ENCODE data around the gene GRN. TPM values are rescaled to one million over a fixed set of nuclear protein-coding genes. Genes with fewer than 3 reads are reported as not detected.

GRN gene
- total RNA-seq, 1 donor from 2014 or later: 521 TPM

DNA sequence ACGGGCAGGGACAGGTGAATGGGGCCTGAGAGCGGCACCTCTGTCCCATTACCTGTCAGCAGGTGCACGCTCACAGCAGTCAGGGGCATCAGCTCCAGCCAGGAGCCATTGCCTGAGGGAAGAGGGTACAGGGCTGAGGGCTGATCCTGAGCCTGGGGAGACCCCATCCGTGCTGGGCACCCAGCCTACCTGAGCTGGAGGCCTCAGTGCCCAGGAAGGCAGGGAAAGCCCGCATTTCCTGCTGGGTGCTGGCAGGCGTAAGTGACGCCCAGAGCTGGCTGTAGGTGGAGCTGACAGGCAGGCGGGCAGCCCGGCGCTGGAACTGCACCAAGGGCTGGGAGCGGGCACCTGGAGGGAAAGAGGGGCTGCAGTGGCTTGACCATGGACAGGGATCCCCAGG is 11.1 kb downstream of the GRN start:
- Histone ChIP-seq H3K27me3 (ENCODE audit: control insufficient read depth, insufficient read depth, low read length) (peaks cover 2% of the 10 kb centered on the region), H3K4me3 (ENCODE audit: low read depth, low read length) (no peak overlapping the region), H3K36me3 (ENCODE audit: control insufficient read depth, insufficient read depth, low read length) (peaks cover 2% of the 10 kb centered on the region)
- TF ChIP-seq, protein P1, sequence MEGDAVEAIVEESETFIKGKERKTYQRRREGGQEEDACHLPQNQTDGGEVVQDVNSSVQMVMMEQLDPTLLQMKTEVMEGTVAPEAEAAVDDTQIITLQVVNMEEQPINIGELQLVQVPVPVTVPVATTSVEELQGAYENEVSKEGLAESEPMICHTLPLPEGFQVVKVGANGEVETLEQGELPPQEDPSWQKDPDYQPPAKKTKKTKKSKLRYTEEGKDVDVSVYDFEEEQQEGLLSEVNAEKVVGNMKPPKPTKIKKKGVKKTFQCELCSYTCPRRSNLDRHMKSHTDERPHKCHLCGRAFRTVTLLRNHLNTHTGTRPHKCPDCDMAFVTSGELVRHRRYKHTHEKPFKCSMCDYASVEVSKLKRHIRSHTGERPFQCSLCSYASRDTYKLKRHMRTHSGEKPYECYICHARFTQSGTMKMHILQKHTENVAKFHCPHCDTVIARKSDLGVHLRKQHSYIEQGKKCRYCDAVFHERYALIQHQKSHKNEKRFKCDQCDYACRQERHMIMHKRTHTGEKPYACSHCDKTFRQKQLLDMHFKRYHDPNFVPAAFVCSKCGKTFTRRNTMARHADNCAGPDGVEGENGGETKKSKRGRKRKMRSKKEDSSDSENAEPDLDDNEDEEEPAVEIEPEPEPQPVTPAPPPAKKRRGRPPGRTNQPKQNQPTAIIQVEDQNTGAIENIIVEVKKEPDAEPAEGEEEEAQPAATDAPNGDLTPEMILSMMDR (IDR thresholded peaks at IDR 0.05; ENCODE audit: insufficient read depth, low read length, poor library complexity, severe bottlenecking): no peak
- DNase-seq (ENCODE audit: low read depth): no peak

DNA sequence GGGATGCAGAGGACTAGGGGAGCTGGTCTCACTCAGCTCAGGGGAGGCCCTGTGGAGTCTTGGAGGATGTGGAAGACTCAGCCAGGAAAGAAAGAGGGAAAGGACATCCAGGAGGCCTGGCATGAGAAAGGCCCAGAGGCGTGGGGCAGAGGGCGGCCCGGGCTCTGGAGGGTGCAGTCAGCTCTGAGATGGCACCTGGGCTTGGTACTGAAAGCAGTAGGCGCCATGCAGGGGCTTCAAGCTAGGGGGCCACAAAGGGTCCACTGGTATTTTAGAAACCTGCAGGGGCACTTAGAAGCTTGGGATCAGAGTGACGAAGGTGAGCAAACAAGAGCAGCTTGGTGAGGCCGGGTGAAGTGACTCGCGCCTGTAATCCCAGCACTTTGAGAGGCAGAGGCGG is 13.0 kb downstream of the GRN start:
- TF ChIP-seq, protein P1 (IDR thresholded peaks at IDR 0.05; ENCODE audit: insufficient read depth, low read length, poor library complexity, severe bottlenecking): no peak
- no peak for DNase-seq (ENCODE audit: low read depth)

DNA sequence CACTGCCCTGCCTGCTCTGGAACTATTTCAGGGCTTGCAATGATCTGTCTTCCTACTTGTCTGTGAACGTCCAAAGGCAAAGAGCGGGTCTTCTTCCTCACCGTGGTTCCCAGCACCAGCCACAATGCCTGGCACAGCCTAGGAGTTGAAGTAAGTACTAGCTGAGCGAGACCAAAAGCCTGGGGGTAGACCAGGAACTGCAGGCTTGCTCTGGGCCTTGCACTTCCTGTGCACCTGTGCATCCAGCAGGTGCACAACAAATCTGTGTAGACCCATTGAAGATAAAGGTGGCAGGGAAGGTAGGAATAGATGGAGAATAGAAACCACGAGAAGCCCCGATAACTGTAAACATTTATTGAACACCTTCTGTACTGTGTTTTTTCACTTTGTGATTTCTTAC is 13.9 kb downstream of the GRN start:
- Histone ChIP-seq H3K36me3 (ENCODE audit: control insufficient read depth, insufficient read depth, low read length) (no peaks in the 10 kb centered on the region), H3K27me3 (ENCODE audit: control insufficient read depth, insufficient read depth, low read length) (peaks cover 2% of the 10 kb centered on the region), H3K4me3 (ENCODE audit: low read depth, low read length) (no peak overlapping the region)
- TF ChIP-seq, protein P1 (IDR thresholded peaks at IDR 0.05; ENCODE audit: insufficient read depth, low read length, poor library complexity, severe bottlenecking): no peak
- DNase-seq (ENCODE audit: low read depth): no peak

More for the DNA sequence above, 13.0 kb downstream of the GRN start:
- peaks cover 2% of the 10 kb centered on the region for H3K27me3 ChIP-seq (ENCODE audit: control insufficient read depth, insufficient read depth, low read length)
- H3K4me3 ChIP-seq (ENCODE audit: low read depth, low read length): no peak overlapping the region
- no peaks in the 10 kb centered on the region for H3K36me3 ChIP-seq (ENCODE audit: control insufficient read depth, insufficient read depth, low read length)

DNA sequence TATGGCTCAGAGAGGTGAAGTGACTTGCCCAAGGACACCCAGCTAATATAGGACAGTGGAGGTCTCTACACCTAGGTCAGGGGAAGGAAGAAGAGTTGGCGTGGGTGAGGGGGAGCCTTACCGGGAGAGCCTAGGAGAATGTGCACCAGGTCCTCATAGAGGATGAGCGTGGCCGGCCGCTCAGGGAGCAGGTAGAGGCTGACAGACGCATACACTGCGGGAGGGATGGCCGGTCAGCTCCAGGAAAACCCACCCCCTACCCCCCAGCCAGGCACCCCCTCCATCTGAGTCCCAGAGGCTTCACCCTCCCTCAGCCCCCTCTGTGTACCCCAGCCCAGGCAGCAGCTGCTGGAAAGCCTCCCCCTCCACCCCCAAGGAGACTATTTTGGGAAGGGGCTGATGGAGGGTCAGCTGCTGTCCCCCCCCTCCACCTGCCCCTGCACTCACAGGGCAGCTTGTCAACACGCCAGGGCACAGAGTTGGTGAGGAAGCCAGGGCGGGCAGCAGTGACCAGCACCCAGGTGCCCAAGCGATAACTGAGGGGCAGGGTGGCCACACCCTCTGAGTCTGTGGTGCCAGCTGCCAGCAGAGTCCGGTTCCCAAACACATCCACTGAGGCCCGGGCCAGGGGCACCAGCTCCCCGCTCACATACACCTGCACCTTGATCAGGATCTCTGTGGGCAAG is 14.5 kb downstream of the GRN start:
- no peaks in the 10 kb centered on the region for H3K27me3 ChIP-seq (ENCODE audit: control insufficient read depth, insufficient read depth, low read length)
- no peak for DNase-seq (ENCODE audit: low read depth)
- TF ChIP-seq, protein P1 (IDR thresholded peaks at IDR 0.05; ENCODE audit: insufficient read depth, low read length, poor library complexity, severe bottlenecking): no peak
- H3K36me3 ChIP-seq (ENCODE audit: control insufficient read depth, insufficient read depth, low read length): no peaks in the 10 kb centered on the region
- no peak overlapping the region for H3K4me3 ChIP-seq (ENCODE audit: low read depth, low read length)

DNA sequence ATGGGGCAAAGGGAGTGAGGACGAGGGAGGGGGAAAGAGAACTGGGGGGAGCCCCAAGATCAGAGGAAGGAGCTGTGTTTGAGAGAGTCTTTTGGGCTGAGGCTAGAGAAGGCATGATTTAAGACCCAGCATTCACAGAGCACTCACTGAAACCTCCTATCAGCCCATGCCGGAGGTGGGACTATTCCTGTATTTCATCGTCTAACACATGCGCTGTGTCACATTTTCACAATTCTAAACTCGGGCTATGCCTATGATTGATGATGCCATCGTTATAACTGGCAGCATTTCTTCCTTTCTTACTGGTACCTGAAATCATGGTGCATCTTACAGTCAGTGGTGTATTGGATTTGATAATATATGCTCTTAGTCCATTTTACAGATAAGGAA is 15.0 kb downstream of the GRN start:
- Histone ChIP-seq H3K36me3 (ENCODE audit: control insufficient read depth, insufficient read depth, low read length) (no peaks in the 10 kb centered on the region), H3K27me3 (ENCODE audit: control insufficient read depth, insufficient read depth, low read length) (peaks cover 2% of the 10 kb centered on the region), H3K4me3 (ENCODE audit: low read depth, low read length) (no peak overlapping the region)
- DNase-seq (ENCODE audit: low read depth): no peak
- TF ChIP-seq, protein P1 (IDR thresholded peaks at IDR 0.05; ENCODE audit: insufficient read depth, low read length, poor library complexity, severe bottlenecking): no peak

DNA sequence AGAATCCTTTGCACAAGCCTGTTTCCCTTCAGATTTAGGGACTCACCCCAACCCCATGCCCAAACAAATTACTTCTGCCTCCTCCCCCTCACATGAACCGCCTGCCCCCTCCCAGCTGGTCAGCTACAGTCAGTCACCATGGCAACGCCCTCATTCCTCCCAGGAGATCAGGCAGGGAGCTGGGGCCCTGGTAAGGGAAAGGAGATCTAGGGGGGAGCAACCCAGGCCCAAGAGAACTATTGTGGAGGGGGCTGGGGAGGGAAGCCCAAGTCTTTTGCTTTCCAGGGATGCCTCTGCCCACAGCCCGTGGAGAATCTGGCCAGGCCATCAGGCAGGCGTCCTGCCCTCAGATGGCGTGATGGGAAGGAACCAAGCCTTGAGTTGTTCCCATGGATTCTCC is 15.7 kb downstream of the GRN start:
- Histone ChIP-seq H3K36me3 (ENCODE audit: control insufficient read depth, insufficient read depth, low read length) (no peaks in the 10 kb centered on the region), H3K27me3 (ENCODE audit: control insufficient read depth, insufficient read depth, low read length) (peaks cover 2% of the 10 kb centered on the region), H3K4me3 (ENCODE audit: low read depth, low read length) (no peak overlapping the region)
- TF ChIP-seq, protein P1 (IDR thresholded peaks at IDR 0.05; ENCODE audit: insufficient read depth, low read length, poor library complexity, severe bottlenecking): no peak
- no peak for DNase-seq (ENCODE audit: low read depth)
